Naive thymus-derived CD8-positive, alpha-beta T cell (primary cell): ENCODE data around the gene KDM2B. TPM values are rescaled to one million over a fixed set of nuclear protein-coding genes. Genes with fewer than 3 reads are reported as not detected.

Experiments used
- ATAC-seq, 2 donors: fragments of 150-1000 bp; cut with Tn5 transposase in 1 of 2; sonication (Bioruptor Pico), chemical (Tn5 transposase) in 1 of 2; 1 replicate in 1 of 2; 2 replicates in 1 of 2; pipeline ENCODE4 v1.10.0; 2021; ENCODE audit warnings: mild to moderate bottlenecking in 2 of 2, moderate library complexity in 2 of 2
- POLR2A ChIA-PET: fragments of 350-600 bp; sonication (Branson Sonifier 250); formaldehyde crosslinking; loops from one replicate; lab custom pipeline; 2021; ENCODE audit warnings: antibody characterized with exemption; lab: Charles Lee
- DNase-seq, 10 donors: peaks; one replicate each; pipeline versions ENCODE4 v3.0.0 to v3.0.0-alpha.2; 2020 to 2022
- H3K27ac Mint-ChIP-seq, 10 donors: one replicate each; pipeline ENCODE4 v1.8.0; 2020 to 2022; ENCODE audit warnings: mild to moderate bottlenecking in 10 of 10, mixed read lengths in 10 of 10, moderate library complexity in 4 of 10, inconsistent platforms in 1 of 10
- H3K27me3 Mint-ChIP-seq, 5 donors: one replicate each; pipeline ENCODE4 v1.8.0; 2021 to 2022; ENCODE audit warnings: mixed read lengths in 5 of 5
- H3K36me3 Mint-ChIP-seq, 3 donors: one replicate each; pipeline ENCODE4 v1.8.0; 2020 to 2022; ENCODE audit warnings: mixed read lengths in 3 of 3, mild to moderate bottlenecking in 2 of 3, inconsistent platforms in 1 of 3
- H3K4me1 Mint-ChIP-seq, 4 donors: one replicate each; pipeline ENCODE4 v1.8.0; 2021 to 2022; ENCODE audit warnings: mixed read lengths in 4 of 4
- H3K4me3 Mint-ChIP-seq, 10 donors: one replicate each; pipeline ENCODE4 v1.8.0; 2020 to 2022; ENCODE audit warnings: mild to moderate bottlenecking in 10 of 10, mixed read lengths in 10 of 10, moderate library complexity in 6 of 10, inconsistent platforms in 1 of 10
- H3K9me3 Mint-ChIP-seq, 9 donors: one replicate each; pipeline ENCODE4 v1.8.0; 2020 to 2022; ENCODE audit warnings: mixed read lengths in 9 of 9, mild to moderate bottlenecking in 3 of 9, inconsistent platforms in 1 of 9, moderate library complexity in 1 of 9
- polyA plus RNA-seq, 3 donors: library from polyadenylated mRNA; unstranded; fragments of 300-500 nt; fragmentation: Illumina TruSeq; gene quantifications; one replicate each; pipeline ENCODE4 v1.2.3, GENCODE V29; 2021
- total RNA-seq, 8 experiments: library from RNA in 2 of 8; stranded (reverse) in 2 of 8; gene quantifications; one replicate each; pipeline ENCODE4 v1.2.3 and lab custom pipeline; 2021 to 2026

The KDM2B gene
- total and polyA plus RNA-seq, 5 experiments from 2014 or later = 13.0 to 95.0 (median 19.4) TPM

- Mint-ChIP-seq H3K36me3 (peaks cover 0 to 72% (median 6%) of the 10 kb centered on the region in 3 donors), H3K27ac (peak overlapping the region in 5 of 10 donors; percentile 13 to 71 (median 57)), H3K4me3 (no peak overlapping the region), H3K4me1 (peaks cover 7 to 16% (median 8%) of the 10 kb centered on the region in 4 donors), H3K27me3 (no peaks in the 10 kb centered on the region), H3K9me3 (no peaks in the 10 kb centered on the region)
- POLR2A ChIA-PET = no interaction called here
- DNase-seq = no peak
- ATAC-seq = no peak
Measured at GRCh38 chr12:121507984-121508383, 72.8 kb downstream of the KDM2B start.

GRCh38 chr12:121507245-121507644 lies 73.6 kb downstream of the KDM2B start:
- POLR2A ChIA-PET = interaction anchor here (1.0 kb wide), 1 partner anchor 36 kb away, joined by 6 read pairs; no protein-coding TSS in a partner anchor
- peaks cover 0 to 68% (median 6%) of the 10 kb centered on the region in 3 donors for H3K36me3 Mint-ChIP-seq
- no peak overlapping the region for H3K4me3 Mint-ChIP-seq
- H3K27ac Mint-ChIP-seq = peak overlapping the region in 4 of 10 donors; percentile 34 to 58 (median 47)
- H3K9me3 Mint-ChIP-seq = no peaks in the 10 kb centered on the region
- DNase-seq (no peak), ATAC-seq (no peak)
- H3K27me3 Mint-ChIP-seq = no peaks in the 10 kb centered on the region
- H3K4me1 Mint-ChIP-seq = peaks cover 5 to 20% (median 8%) of the 10 kb centered on the region in 4 donors

- Mint-ChIP-seq H3K4me3 (no peak overlapping the region), H3K4me1 (peaks cover 5 to 23% (median 8%) of the 10 kb centered on the region in 4 donors), H3K9me3 (no peaks in the 10 kb centered on the region), H3K36me3 (peaks cover 0 to 63% (median 6%) of the 10 kb centered on the region in 3 donors), H3K27ac (peak overlapping the region in 6 of 10 donors; percentile 23 to 59 (median 40)), H3K27me3 (no peaks in the 10 kb centered on the region)
- POLR2A ChIA-PET = interaction anchor here (0.7 kb wide), 1 partner anchor 867 kb away, joined by 4 read pairs; no protein-coding TSS in a partner anchor
- no peak for DNase-seq
- ATAC-seq = no peak
Measured at GRCh38 chr12:121505513-121505912, 75.3 kb downstream of the KDM2B start.

- Mint-ChIP-seq H3K27ac (peak overlapping the region in 2 of 10 donors; percentile 17 to 27), H3K4me1 (peaks cover 8 to 27% (median 14%) of the 10 kb centered on the region in 4 donors), H3K4me3 (no peak overlapping the region), H3K36me3 (peaks cover 0 to 59% (median 6%) of the 10 kb centered on the region in 3 donors), H3K9me3 (no peaks in the 10 kb centered on the region), H3K27me3 (no peaks in the 10 kb centered on the region)
- ATAC-seq (no peak), DNase-seq (no peak)
- POLR2A ChIA-PET = interaction anchor here (1.2 kb wide), 1 partner anchor 32 kb away, joined by 6 read pairs; no protein-coding TSS in a partner anchor
Measured at GRCh38 chr12:121504505-121504904, 76.3 kb downstream of the KDM2B start.

- ATAC-seq (no peak), DNase-seq (no peak)
- H3K36me3 Mint-ChIP-seq = peaks cover 0 to 49% (median 3%) of the 10 kb centered on the region in 3 donors
- no peaks in the 10 kb centered on the region for H3K9me3 Mint-ChIP-seq
- peak overlapping the region in 8 of 10 donors; percentile 6 to 93 (median 66) for H3K27ac Mint-ChIP-seq
- H3K27me3 Mint-ChIP-seq = no peaks in the 10 kb centered on the region
- H3K4me1 Mint-ChIP-seq = peaks cover 8 to 27% (median 14%) of the 10 kb centered on the region in 4 donors
- H3K4me3 Mint-ChIP-seq = no peak overlapping the region
- POLR2A ChIA-PET = interaction anchor here (0.7 to 1.1 kb wide), 3 partner anchors 11 to 643 kb away, joined by 3 to 6 read pairs (median 5); partner anchors contain the start of gene ORAI1
Measured at GRCh38 chr12:121503395-121503794, 77.4 kb downstream of the KDM2B start.

- Mint-ChIP-seq H3K27me3 (no peaks in the 10 kb centered on the region), H3K27ac (peak overlapping the region in 3 of 10 donors; percentile 25 to 69 (median 41)), H3K9me3 (no peaks in the 10 kb centered on the region), H3K4me1 (peaks cover 6 to 32% (median 17%) of the 10 kb centered on the region in 4 donors), H3K4me3 (no peak overlapping the region), H3K36me3 (peaks cover 0 to 37% (median 0%) of the 10 kb centered on the region in 3 donors)
- DNase-seq = no peak
- POLR2A ChIA-PET = interaction anchor here (0.5 kb wide), 1 partner anchor 33 kb away, joined by 3 read pairs; no protein-coding TSS in a partner anchor
- no peak for ATAC-seq
Measured at GRCh38 chr12:121501946-121502345, 78.9 kb downstream of the KDM2B start.

- DNase-seq (peak; percentile 47 to 84 (median 72)), ATAC-seq (peak; percentile 88 to 90)
- Mint-ChIP-seq H3K4me3 (no peak overlapping the region), H3K27ac (peak overlapping the region in 2 of 10 donors; percentile 66 to 67), H3K4me1 (peaks cover 8 to 36% (median 23%) of the 10 kb centered on the region in 4 donors), H3K36me3 (peaks cover 0 to 28% (median 0%) of the 10 kb centered on the region in 3 donors), H3K27me3 (no peaks in the 10 kb centered on the region), H3K9me3 (no peaks in the 10 kb centered on the region)
- POLR2A ChIA-PET = interaction anchor here (0.6 to 3.0 kb wide), 6 partner anchors 9 to 172 kb away, joined by 3 to 12 read pairs (median 4); no protein-coding TSS in a partner anchor
Measured at GRCh38 chr12:121499929-121500793, 80.7 kb downstream of the KDM2B start.

GRCh38 chr12:121495746-121496145 lies 85.1 kb downstream of the KDM2B start:
- no peak for DNase-seq
- H3K9me3 Mint-ChIP-seq = no peaks in the 10 kb centered on the region
- peak overlapping the region in 1 of 10 donors; percentile 22 for H3K4me3 Mint-ChIP-seq
- POLR2A ChIA-PET = interaction anchor here (0.6 to 0.7 kb wide), 3 partner anchors 44 to 1300 kb away, joined by 3 to 6 read pairs (median 3); no protein-coding TSS in a partner anchor
- no peak for ATAC-seq
- no peaks in the 10 kb centered on the region for H3K27me3 Mint-ChIP-seq
- peaks cover 9 to 35% (median 27%) of the 10 kb centered on the region in 4 donors for H3K4me1 Mint-ChIP-seq
- peaks cover 0 to 25% (median 7%) of the 10 kb centered on the region in 3 donors for H3K36me3 Mint-ChIP-seq
- H3K27ac Mint-ChIP-seq = peak overlapping the region in 2 of 10 donors; percentile 59 to 72

- ATAC-seq = peak; percentile 62 to 68
- Mint-ChIP-seq H3K4me1 (peaks cover 11 to 36% (median 26%) of the 10 kb centered on the region in 4 donors), H3K36me3 (peaks cover 0 to 22% (median 7%) of the 10 kb centered on the region in 3 donors), H3K4me3 (no peak overlapping the region), H3K9me3 (no peaks in the 10 kb centered on the region), H3K27me3 (no peaks in the 10 kb centered on the region), H3K27ac (peak overlapping the region in 5 of 10 donors; percentile 6 to 79 (median 69))
- peak; percentile 26 to 76 (median 54) for DNase-seq
- POLR2A ChIA-PET = interaction anchor here (1.1 to 1.3 kb wide), 3 partner anchors 54 to 133 kb away, joined by 5 read pairs; partner anchors contain the start of gene ORAI1
Measured at GRCh38 chr12:121494093-121494787, 86.6 kb downstream of the KDM2B start.

GRCh38 chr12:121490401-121491281 lies 90.2 kb downstream of the KDM2B start:
- peak overlapping the region in 9 of 10 donors; percentile 57 to 87 (median 76) for H3K4me3 Mint-ChIP-seq
- H3K27me3 Mint-ChIP-seq = no peaks in the 10 kb centered on the region
- POLR2A ChIA-PET = interaction anchor here (0.7 to 1.1 kb wide), 5 partner anchors 9 to 290 kb away, joined by 3 to 5 read pairs (median 4); no protein-coding TSS in a partner anchor
- peak in 1 of 10 donors; percentile 36 for DNase-seq
- peaks cover 9 to 27% (median 17%) of the 10 kb centered on the region in 4 donors for H3K4me1 Mint-ChIP-seq
- peak; percentile 35 to 63 for ATAC-seq
- no peaks in the 10 kb centered on the region for H3K9me3 Mint-ChIP-seq
- H3K27ac Mint-ChIP-seq = peak overlapping the region; percentile 3 to 92 (median 82)
- H3K36me3 Mint-ChIP-seq = peaks cover 0 to 16% (median 7%) of the 10 kb centered on the region in 3 donors

- Mint-ChIP-seq H3K4me3 (peak overlapping the region in 1 of 10 donors; percentile 54), H3K27me3 (no peaks in the 10 kb centered on the region), H3K9me3 (no peaks in the 10 kb centered on the region), H3K27ac (no peak overlapping the region), H3K36me3 (peaks cover 0 to 16% (median 7%) of the 10 kb centered on the region in 3 donors), H3K4me1 (peaks cover 9 to 29% (median 17%) of the 10 kb centered on the region in 4 donors)
- DNase-seq (no peak), ATAC-seq (no peak)
- POLR2A ChIA-PET = interaction anchor here (0.6 to 1.0 kb wide), 2 partner anchors 9 to 20 kb away, joined by 3 to 4 read pairs; no protein-coding TSS in a partner anchor
Measured at GRCh38 chr12:121489874-121490273, 90.9 kb downstream of the KDM2B start.
